HepG2 (cell line): Measurements from ENCODE around the gene PAIP1. TPM values are rescaled to one million over a fixed set of nuclear protein-coding genes. Genes with fewer than 3 reads are reported as not detected.

Experiments
- ADNP ChIP-seq: sonication (generic); formaldehyde crosslinking; IDR thresholded peaks from 2 replicates; pipeline ENCODE4 v1.4.0; 2020; ENCODE audit warnings: missing genetic modification reagents
- BCLAF1 ChIP-seq: fragments of 450-650 bp; IDR thresholded peaks from 2 replicates; pipeline ENCODE4 v1.6.1; 2017; ENCODE audit warnings: mild to moderate bottlenecking
- CBFB ChIP-seq: sonication (generic); formaldehyde crosslinking; IDR thresholded peaks from 2 replicates; pipeline ENCODE4 v1.4.0; 2020; ENCODE audit warnings: missing genetic modification reagents
- EEA1 ChIP-seq: sonication (generic); formaldehyde crosslinking; IDR thresholded peaks from 2 replicates; pipeline ENCODE4 v1.5.1; 2020; ENCODE audit warnings: mild to moderate bottlenecking, missing genetic modification reagents, borderline replicate concordance
- ESRRA ChIP-seq: sonication (generic); formaldehyde crosslinking; IDR thresholded peaks from 2 replicates; pipeline ENCODE4 v1.5.1; 2020; ENCODE audit warnings: mild to moderate bottlenecking, low read depth, missing genetic modification reagents
- HINFP ChIP-seq: sonication (generic); formaldehyde crosslinking; IDR thresholded peaks from 2 replicates; pipeline ENCODE4 v1.4.0; 2020; ENCODE audit warnings: low read depth, mild to moderate bottlenecking, missing genetic modification reagents
- KMT2B ChIP-seq: IDR thresholded peaks from 2 replicates; pipeline ENCODE4 v1.6.1; 2016; ENCODE audit warnings: missing genetic modification reagents, missing compliant biosample characterization
- MYC ChIP-seq: sonication (generic); formaldehyde crosslinking; IDR thresholded peaks from 2 replicates; pipeline ENCODE4 v1.9.0; 2021; ENCODE audit warnings: missing genetic modification reagents, borderline replicate concordance
- PHF20 ChIP-seq: sonication (generic); formaldehyde crosslinking; IDR thresholded peaks from 2 replicates; pipeline ENCODE4 v1.5.0; 2020; ENCODE audit warnings: mild to moderate bottlenecking, missing genetic modification reagents
- SMARCC2 ChIP-seq: fragments of 450-650 bp; IDR thresholded peaks from 2 replicates; pipeline ENCODE4 v1.6.1; 2017; ENCODE audit warnings: antibody characterized with exemption, mild to moderate bottlenecking
- SP2 ChIP-seq: sonication (generic); formaldehyde crosslinking; IDR thresholded peaks from 2 replicates; pipeline ENCODE4 v1.5.1; 2020; ENCODE audit warnings: mild to moderate bottlenecking, missing genetic modification reagents
- SUZ12 ChIP-seq: fragments of 150-350 bp; IDR thresholded peaks from 2 replicates; pipeline ENCODE4 v1.6.1; 2014; ENCODE audit warnings: low read depth, low read length
- TFDP2 ChIP-seq: sonication (generic); formaldehyde crosslinking; IDR thresholded peaks from 2 replicates; pipeline ENCODE4 v1.4.0; 2020; ENCODE audit warnings: missing genetic modification reagents
- ZFP91 ChIP-seq: sonication (generic); formaldehyde crosslinking; IDR thresholded peaks from 2 replicates; pipeline ENCODE4 v1.9.0; 2022; ENCODE audit warnings: missing genetic modification reagents, mild to moderate bottlenecking, borderline replicate concordance
- ZIK1 ChIP-seq: sonication (generic); formaldehyde crosslinking; IDR thresholded peaks from 2 replicates; pipeline ENCODE4 v1.5.0; 2020; ENCODE audit warnings: mild to moderate bottlenecking, low read depth, missing genetic modification reagents, borderline replicate concordance
- ZNF414 ChIP-seq: sonication (generic); formaldehyde crosslinking; IDR thresholded peaks from 2 replicates; pipeline ENCODE4 v1.5.0; 2020; ENCODE audit warnings: missing genetic modification reagents
- ZNF501 ChIP-seq: sonication (generic); formaldehyde crosslinking; IDR thresholded peaks from 2 replicates; pipeline ENCODE4 v1.5.1; 2020; ENCODE audit warnings: mild to moderate bottlenecking, moderate library complexity, missing genetic modification reagents
- ZNF577 ChIP-seq: sonication (generic); formaldehyde crosslinking; IDR thresholded peaks from 2 replicates; pipeline ENCODE4 v1.4.0; 2020; ENCODE audit warnings: mild to moderate bottlenecking, low read depth, missing genetic modification reagents, borderline replicate concordance
- ZNF597 ChIP-seq: sonication (generic); formaldehyde crosslinking; IDR thresholded peaks from 2 replicates; pipeline ENCODE4 v1.5.0; 2020; ENCODE audit warnings: missing genetic modification reagents
- polyA plus RNA-seq, 8 experiments: library from polyadenylated mRNA; depleted of rRNA in 3 of 8; stranded (reverse) in 7 of 8; unstranded in 1 of 8; fragments of >200 nt; fragmentation: Illumina TruSeq in 4 of 8; extraction: Trizol in 4 of 8; gene quantifications; 2 replicates each; pipeline versions ENCODE4 v1.2.1 to v1.2.3, GENCODE V29; 2011 to 2016; ENCODE audit warnings: low read depth in 4 of 8, missing spikeins in 1 of 8, mixed read lengths in 1 of 8; ENCODE audit not compliant: insufficient read depth in 1 of 8
- total RNA-seq, 5 experiments: library from RNA; depleted of rRNA; stranded (reverse); fragments of >200 nt; fragmentation: Illumina TruSeq; extraction: Trizol; gene quantifications; 2 replicates each; pipeline ENCODE4 v1.2.3, GENCODE V29; 2016; ENCODE audit warnings: low read depth in 1 of 5

PAIP1 gene
- total and polyA plus RNA-seq, 2 of the 13 experiments (the other 11 are each of a cell fraction or from before 2014, with no cell fraction given) = 96.6 to 116 TPM

- TF ChIP-seq ADNP (CRISPR knock-in tag) (no peak), SMARCC2 (no peak), ZNF577 (CRISPR knock-in tag) (peak; percentile 59; the same call in 1 of the 2 replicates), BCLAF1 (no peak), EEA1 (CRISPR knock-in tag) (no peak), ZNF501 (CRISPR knock-in tag) (peak; percentile 94), HINFP (0 out of 2 replicates have a peak, but pooled peaks have one; percentile 15), SP2 (peak; percentile 43; the same call in 1 of the 2 replicates), SUZ12 (no peak), TFDP2 (CRISPR knock-in tag) (peak; percentile 10; the same call in 1 of the 2 replicates), ESRRA (peak; percentile 69; the same call in 1 of the 2 replicates), ZIK1 (peak; percentile 69; the same call in 1 of the 2 replicates), KMT2B (CRISPR knock-in tag) (peak; percentile 96), MYC (peak; percentile 67; the same call in 1 of the 2 replicates), ZFP91 (CRISPR knock-in tag) (peak; percentile 88; the same call in 1 of the 2 replicates), CBFB (CRISPR knock-in tag) (peak; percentile 90), ZNF597 (CRISPR knock-in tag) (no peak), PHF20 (CRISPR knock-in tag) (peak; percentile 86), ZNF414 (CRISPR knock-in tag) (0 out of 2 replicates have a peak, but pooled peaks have one; percentile 2)
Measured at GRCh38 chr5:43483298-43484105, 73.4 kb downstream of the PAIP1 start, which contains the start of gene TMEM267 (continued).
